Effector memory CD8-positive, alpha-beta T cell (primary cell): ENCODE results near the gene RBM42.

Experiments used
- ATAC-seq: fragments of 150-1000 bp; cut with Tn5 transposase; replicated peaks from 2 replicates; pipeline ENCODE4 v1.10.0; 2021; ENCODE audit warnings: mild to moderate bottlenecking, moderate library complexity
- DNase-seq, 3 experiments: peaks; one replicate each; pipeline ENCODE4 v3.0.0; 2021
- H3K27ac Mint-ChIP-seq, 2 donors: one replicate each; pipeline ENCODE4 v1.8.0; 2022; ENCODE audit warnings: mild to moderate bottlenecking in 2 of 2, mixed read lengths in 2 of 2, moderate library complexity in 2 of 2
- H3K27me3 Mint-ChIP-seq, 2 donors: one replicate each; pipeline ENCODE4 v1.8.0; 2022; ENCODE audit warnings: mixed read lengths in 2 of 2
- H3K36me3 Mint-ChIP-seq: one replicate; pipeline ENCODE4 v1.8.0; 2022; ENCODE audit warnings: mild to moderate bottlenecking, moderate library complexity, mixed read lengths; ENCODE audit not compliant: insufficient read depth
- H3K4me1 Mint-ChIP-seq, 2 donors: one replicate each; pipeline ENCODE4 v1.8.0; 2022; ENCODE audit warnings: low read depth in 2 of 2, mixed read lengths in 2 of 2
- H3K4me3 Mint-ChIP-seq, 2 donors: one replicate each; pipeline ENCODE4 v1.8.0; 2022; ENCODE audit warnings: mild to moderate bottlenecking in 2 of 2, mixed read lengths in 2 of 2, moderate library complexity in 2 of 2
- H3K9me3 Mint-ChIP-seq, 2 donors: one replicate each; pipeline ENCODE4 v1.8.0; 2022; ENCODE audit warnings: mixed read lengths in 2 of 2

Gene RBM42

GRCh38 chr19:35669566-35669965, 40.7 kb downstream of the RBM42 start:
- no peak for ATAC-seq
- DNase-seq = no peak
- H3K36me3 Mint-ChIP-seq = peaks cover 5% of the 10 kb centered on the region
- H3K4me3 Mint-ChIP-seq = no peak overlapping the region
- H3K4me1 Mint-ChIP-seq = peaks cover 7 to 9% of the 10 kb centered on the region in 2 donors
- no peak overlapping the region for H3K27ac Mint-ChIP-seq
- no peaks in the 10 kb centered on the region for H3K9me3 Mint-ChIP-seq
- H3K27me3 Mint-ChIP-seq = peaks cover 20 to 49% of the 10 kb centered on the region in 2 donors

- no peaks in the 10 kb centered on the region for H3K9me3 Mint-ChIP-seq
- ATAC-seq (no peak), DNase-seq (no peak)
- no peak overlapping the region for H3K27ac Mint-ChIP-seq
- H3K27me3 Mint-ChIP-seq = peaks cover 20 to 49% of the 10 kb centered on the region in 2 donors
- H3K36me3 Mint-ChIP-seq = peaks cover 5% of the 10 kb centered on the region
- peaks cover 7 to 9% of the 10 kb centered on the region in 2 donors for H3K4me1 Mint-ChIP-seq
- H3K4me3 Mint-ChIP-seq = no peak overlapping the region
These were observed 41.1 kb downstream of the RBM42 start for GRCh38 chr19:35669974-35670373.

DNA sequence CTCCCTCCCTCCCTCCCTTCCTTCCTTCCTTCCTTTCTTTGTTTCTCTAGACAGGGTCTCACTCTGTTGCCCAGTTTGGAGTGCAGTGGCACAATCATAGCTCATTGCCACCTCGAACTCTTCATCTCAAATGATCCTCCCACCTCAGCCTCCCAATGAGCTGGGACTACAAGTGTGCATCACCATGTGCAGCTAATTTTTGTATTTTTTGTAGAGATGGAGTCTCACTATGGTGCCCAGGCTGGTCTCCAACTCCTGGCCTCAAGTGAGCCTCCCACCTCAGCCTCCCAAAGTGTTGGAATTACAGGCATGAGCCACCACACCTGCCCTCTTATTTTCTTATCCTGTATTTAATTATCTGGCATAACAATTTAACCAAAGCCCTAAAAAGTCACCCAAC, 41.9 kb downstream of the RBM42 start:
- peaks cover 7 to 9% of the 10 kb centered on the region in 2 donors for H3K4me1 Mint-ChIP-seq
- no peak overlapping the region for H3K4me3 Mint-ChIP-seq
- H3K27ac Mint-ChIP-seq = no peak overlapping the region
- H3K9me3 Mint-ChIP-seq = no peaks in the 10 kb centered on the region
- H3K36me3 Mint-ChIP-seq = peaks cover 5% of the 10 kb centered on the region
- DNase-seq = no peak
- ATAC-seq = no peak
- peaks cover 21 to 53% of the 10 kb centered on the region in 2 donors for H3K27me3 Mint-ChIP-seq

DNA sequence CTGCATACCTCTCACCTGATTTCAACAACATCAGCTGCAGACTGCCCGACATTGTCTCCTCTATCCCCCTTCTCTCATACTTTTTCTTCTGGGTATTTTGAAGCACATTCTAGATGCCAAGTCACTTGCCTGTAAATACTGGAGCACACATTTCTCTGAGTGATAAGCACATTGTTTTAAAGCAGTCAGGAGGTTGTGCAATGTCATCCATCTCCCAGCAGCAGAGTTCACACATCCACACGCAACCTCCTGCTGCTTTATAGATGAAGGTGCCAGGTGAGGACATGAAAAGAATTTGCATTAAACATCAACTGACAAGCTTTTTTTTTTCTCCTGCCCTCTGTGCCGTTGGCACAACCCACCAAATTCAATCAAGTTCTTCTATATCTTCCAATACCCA, 43.0 kb downstream of the RBM42 start:
- no peak for ATAC-seq
- H3K27me3 Mint-ChIP-seq = peaks cover 27 to 64% of the 10 kb centered on the region in 2 donors
- H3K4me1 Mint-ChIP-seq = peaks cover 7 to 9% of the 10 kb centered on the region in 2 donors
- H3K4me3 Mint-ChIP-seq = no peak overlapping the region
- no peak for DNase-seq
- H3K36me3 Mint-ChIP-seq = peaks cover 7% of the 10 kb centered on the region
- H3K27ac Mint-ChIP-seq = no peak overlapping the region
- no peaks in the 10 kb centered on the region for H3K9me3 Mint-ChIP-seq

DNA sequence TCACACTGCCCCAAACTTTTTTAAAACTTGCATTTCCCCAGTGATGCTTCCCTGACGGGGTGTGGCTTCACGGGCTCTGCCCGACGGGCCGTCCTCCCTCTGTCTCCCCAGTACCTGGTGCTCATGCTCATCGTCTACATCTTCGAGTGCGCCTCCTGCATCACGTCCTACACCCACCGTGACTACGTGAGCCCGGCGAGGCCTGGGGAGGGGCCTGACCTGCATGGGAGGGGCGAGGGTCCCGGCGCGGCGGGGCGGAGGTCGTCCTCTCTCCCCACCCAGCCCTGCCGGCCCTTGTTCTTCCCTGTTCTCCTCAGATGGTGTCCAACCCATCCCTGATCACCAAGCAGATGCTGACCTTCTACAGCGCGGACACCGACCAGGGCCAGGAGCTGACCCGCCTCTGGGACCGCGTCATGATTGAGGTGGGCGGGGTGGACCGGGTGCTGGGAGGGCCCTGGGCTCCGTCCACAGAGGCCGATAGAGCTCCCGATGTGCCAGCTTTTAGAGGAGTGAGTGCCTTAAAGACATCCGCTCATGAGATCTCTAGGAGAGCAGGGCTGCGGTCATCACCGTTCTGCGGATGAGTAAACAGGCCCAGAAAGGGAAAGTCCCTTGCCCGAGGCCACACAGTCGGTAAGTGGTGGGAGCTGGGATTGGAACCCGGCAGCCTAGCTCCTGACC, 44.4 kb downstream of the RBM42 start:
- ATAC-seq (peak; percentile 90), DNase-seq (peak; percentile 10 to 18 (median 16))
- peaks cover 31 to 73% of the 10 kb centered on the region in 2 donors for H3K27me3 Mint-ChIP-seq
- peaks cover 7% of the 10 kb centered on the region for H3K36me3 Mint-ChIP-seq
- H3K4me1 Mint-ChIP-seq = peaks cover 7 to 9% of the 10 kb centered on the region in 2 donors
- H3K27ac Mint-ChIP-seq = peak overlapping the region; percentile 60 to 79
- H3K4me3 Mint-ChIP-seq = peak overlapping the region; percentile 82 to 83
- no peaks in the 10 kb centered on the region for H3K9me3 Mint-ChIP-seq

DNA sequence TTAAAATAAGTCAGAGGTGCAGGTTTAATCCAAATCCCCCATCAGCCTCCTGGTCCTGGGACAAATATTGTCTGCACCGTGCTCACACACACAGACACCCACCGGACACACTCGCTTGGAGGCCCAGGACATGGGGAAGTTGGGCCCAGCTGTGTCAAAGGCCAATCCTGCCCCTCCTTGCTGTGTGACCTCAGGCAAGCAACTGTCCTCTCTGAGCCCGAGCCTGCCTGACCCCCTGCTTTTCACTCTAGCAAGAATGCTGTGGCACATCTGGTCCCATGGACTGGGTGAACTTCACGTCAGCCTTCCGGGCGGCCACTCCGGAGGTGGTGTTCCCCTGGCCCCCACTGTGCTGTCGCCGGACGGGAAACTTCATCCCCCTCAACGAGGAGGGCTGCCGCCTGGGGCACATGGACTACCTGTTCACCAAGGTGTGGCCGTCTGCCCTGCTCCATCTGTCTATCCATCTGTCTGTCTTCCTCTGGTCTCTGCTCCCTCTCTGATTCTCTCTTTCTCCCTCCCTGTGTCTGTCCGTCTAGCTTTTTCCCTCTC, 46.8 kb downstream of the RBM42 start:
- H3K36me3 Mint-ChIP-seq = peaks cover 11% of the 10 kb centered on the region
- H3K27ac Mint-ChIP-seq = no peak overlapping the region
- no peaks in the 10 kb centered on the region for H3K9me3 Mint-ChIP-seq
- no peak overlapping the region for H3K4me3 Mint-ChIP-seq
- peaks cover 7 to 9% of the 10 kb centered on the region in 2 donors for H3K4me1 Mint-ChIP-seq
- no peak for DNase-seq
- peaks cover 22 to 55% of the 10 kb centered on the region in 2 donors for H3K27me3 Mint-ChIP-seq
- ATAC-seq = no peak
